ENCODE results near the gene SPTAN1.

DNA sequence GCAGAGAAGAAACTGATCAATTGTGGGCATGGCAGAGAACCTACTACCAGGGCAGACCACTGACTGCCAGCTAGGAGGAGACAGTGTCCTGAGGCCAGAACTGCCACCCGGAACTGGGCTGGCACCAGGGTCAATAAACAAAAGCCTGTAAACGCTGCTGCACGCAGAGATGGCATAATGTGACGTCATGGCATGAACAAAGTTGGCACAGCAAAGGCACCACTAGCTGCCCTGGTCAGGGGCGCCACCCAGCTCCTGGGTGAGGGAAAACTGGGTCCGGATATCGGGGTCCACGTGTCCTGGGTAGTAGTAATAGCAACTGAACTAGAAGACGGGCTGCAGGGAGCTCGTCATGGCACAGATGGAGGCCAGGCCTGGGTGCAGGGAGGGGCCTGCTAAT lies 72.2 kb downstream of the SPTAN1 start:
- TF ChIP-seq POLR2A (IDR thresholded peaks at IDR 0.05; ENCODE audit: low read depth, low read length) (no peak), POLR2AphosphoS5 (IDR thresholded peaks at IDR 0.05; ENCODE audit: low read depth, low read length) (no peak)

All from GM12892 (cell line).